Measurements from ENCODE around the gene PVR. TPM values are rescaled to one million over a fixed set of nuclear protein-coding genes. Genes with fewer than 3 reads are reported as not detected.

The PVR gene, protein sequence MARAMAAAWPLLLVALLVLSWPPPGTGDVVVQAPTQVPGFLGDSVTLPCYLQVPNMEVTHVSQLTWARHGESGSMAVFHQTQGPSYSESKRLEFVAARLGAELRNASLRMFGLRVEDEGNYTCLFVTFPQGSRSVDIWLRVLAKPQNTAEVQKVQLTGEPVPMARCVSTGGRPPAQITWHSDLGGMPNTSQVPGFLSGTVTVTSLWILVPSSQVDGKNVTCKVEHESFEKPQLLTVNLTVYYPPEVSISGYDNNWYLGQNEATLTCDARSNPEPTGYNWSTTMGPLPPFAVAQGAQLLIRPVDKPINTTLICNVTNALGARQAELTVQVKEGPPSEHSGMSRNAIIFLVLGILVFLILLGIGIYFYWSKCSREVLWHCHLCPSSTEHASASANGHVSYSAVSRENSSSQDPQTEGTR
- 55.7 TPM for total RNA-seq

DNA sequence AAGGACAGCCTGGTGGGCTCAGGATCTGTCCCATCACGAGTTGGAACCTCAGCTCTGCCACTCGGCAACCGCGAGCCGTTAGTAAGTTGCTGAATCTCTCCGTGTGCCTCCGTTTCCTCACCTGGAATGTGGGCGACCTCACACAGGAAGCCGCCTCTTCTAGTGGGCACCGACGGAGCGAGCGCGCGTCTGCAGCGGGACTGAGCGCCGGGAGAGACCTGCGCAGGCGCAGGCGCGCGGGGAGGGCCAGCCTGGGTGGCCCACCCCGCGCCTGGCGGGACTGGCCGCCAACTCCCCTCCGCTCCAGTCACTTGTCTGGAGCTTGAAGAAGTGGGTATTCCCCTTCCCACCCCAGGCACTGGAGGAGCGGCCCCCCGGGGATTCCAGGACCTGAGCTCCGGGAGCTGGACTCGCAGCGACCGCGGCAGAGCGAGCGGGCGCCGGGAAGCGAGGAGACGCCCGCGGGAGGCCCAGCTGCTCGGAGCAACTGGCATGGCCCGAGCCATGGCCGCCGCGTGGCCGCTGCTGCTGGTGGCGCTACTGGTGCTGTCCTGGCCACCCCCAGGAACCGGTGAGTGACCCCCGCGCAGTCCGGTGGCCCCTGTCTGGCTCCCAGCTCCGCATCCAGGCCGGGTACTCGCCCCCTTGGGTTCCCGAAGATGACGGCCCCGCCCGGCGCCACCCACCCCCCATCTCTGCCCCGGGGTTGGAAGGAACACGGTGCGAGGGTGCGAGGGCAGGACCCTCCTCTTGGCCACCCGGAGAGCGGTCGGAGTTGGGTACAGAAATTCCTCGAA is at the start of gene PVR:
TSS of gene PVR (plus strand) at position 306 of the 797 bp plus-strand sequence. CDS start at position 493, 187 bp downstream.

GRCh38 chr19:44613295-44614178 is 30.2 kb upstream of the PVR start, which contains the start of gene IGSF23:
IGSF23 (plus strand) TSS chr19:44613563; CDS start chr19:44613646, 83 bp downstream.

GRCh38 chr19:44671400-44671799 is 27.7 kb downstream of the PVR start, which contains the start of gene CEACAM19:
CEACAM19 (plus strand) TSS chr19:44671482; CDS start chr19:44671932, 450 bp downstream.

DNA sequence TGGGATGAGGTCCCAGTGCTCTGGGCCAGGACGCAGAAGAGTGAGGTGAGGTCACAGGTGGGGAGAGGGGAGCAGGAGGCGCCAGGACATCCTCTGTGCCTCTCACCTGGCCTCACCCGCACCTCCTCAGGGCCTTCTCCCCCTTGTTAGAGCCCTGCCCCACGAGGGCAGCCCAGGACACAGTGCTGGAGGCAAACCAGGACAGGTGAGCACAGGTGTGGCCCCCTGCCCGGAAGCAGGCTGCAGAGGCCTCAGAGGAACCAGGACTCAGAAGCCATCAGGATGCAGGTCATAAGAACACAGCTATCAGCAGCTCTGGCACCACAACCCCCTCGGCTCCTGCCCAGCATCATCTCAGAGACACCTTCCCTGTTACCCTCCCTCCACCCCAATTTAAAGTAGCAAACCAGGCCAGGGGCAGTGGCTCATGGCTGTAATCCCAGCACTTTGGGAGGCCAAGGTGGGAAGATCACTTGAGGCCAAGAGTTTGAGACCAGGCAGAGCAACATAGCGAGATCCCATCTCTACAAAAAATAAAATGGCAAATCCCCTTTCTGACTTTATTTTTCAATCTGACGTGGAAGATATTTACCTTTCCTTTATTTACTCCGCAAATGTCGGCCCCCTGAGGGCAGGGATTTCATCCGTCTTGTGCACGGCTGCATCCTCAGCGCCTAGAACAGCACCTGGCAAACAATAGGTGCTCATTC is 54.9 kb downstream of the PVR start, which contains the start of gene CEACAM16:
TSS of gene CEACAM16 (plus strand) at position 660 of the 710 bp plus-strand sequence. CDS start 2,306 bp downstream, outside the sequence.

Other genes with a start within 250 kb of the PVR start
- 42.6 TPM for gene ZNF285, start 242.3 kb upstream of the PVR start, total RNA-seq
- gene ZNF229, start 195.4 kb upstream of the PVR start, total RNA-seq, result 16.6 TPM
- gene ZNF180, start 143.4 kb upstream of the PVR start, total RNA-seq, result 24.4 TPM
- gene CEACAM20, start 114.2 kb upstream of the PVR start, total RNA-seq, result not detected
- gene IGSF23, start 30.3 kb upstream of the PVR start, total RNA-seq, result not detected
- gene CEACAM19, start 27.6 kb downstream of the PVR start, total RNA-seq, result 5.3 TPM
- not detected for gene CEACAM16, start 55.2 kb downstream of the PVR start, total RNA-seq
- gene BCL3, start 104.8 kb downstream of the PVR start, total RNA-seq, result not detected
- not detected for gene CBLC, start 134.0 kb downstream of the PVR start, total RNA-seq
- gene BCAM, start 165.2 kb downstream of the PVR start, total RNA-seq, result 3.4 TPM
- 23.8 TPM for gene NECTIN2, start 202.4 kb downstream of the PVR start, total RNA-seq
- 29.4 TPM for gene TOMM40, start 247.3 kb downstream of the PVR start, total RNA-seq